Activated CD4-positive, alpha-beta T cell treated with anti-CD3 and anti-CD28 coated beads, Interleukin-2, amount 50 U/mL, for 16 hours (primary cell): ENCODE measurements around the gene GSTK1.
"Not testable (repeated sequence)": the region's sequence is repeated elsewhere in the genome, so short reads cannot be mapped to it uniquely, and the experiment has no call there.

Experiments used
- DNase-seq: peaks from one replicate; pipeline ENCODE4 v3.0.0-alpha.2; 2020

Gene GSTK1

GRCh38 chr7:143279186-143280098 lies 16.2 kb downstream of the GSTK1 start:
- no peak for DNase-seq

- DNase-seq, result no peak
These were observed 16.9 kb downstream of the GSTK1 start for GRCh38 chr7:143280160-143280559.

- DNase-seq, result no peak
These were observed 17.3 kb downstream of the GSTK1 start for GRCh38 chr7:143280566-143280965.

GRCh38 chr7:143281529-143281928 lies 18.3 kb downstream of the GSTK1 start:
- no peak for DNase-seq

GRCh38 chr7:143282124-143282523 lies 18.9 kb downstream of the GSTK1 start:
- no peak for DNase-seq

GRCh38 chr7:143283381-143283780 lies 20.1 kb downstream of the GSTK1 start:
- no peak for DNase-seq

GRCh38 chr7:143284591-143285469 lies 21.6 kb downstream of the GSTK1 start, which contains the start of gene TMEM139:
Gene TMEM139 (plus strand): TSS chr7:143284958. CDS start chr7:143285958, 1,000 bp downstream.
- no peak for DNase-seq

GRCh38 chr7:143285470-143285778 lies 22.2 kb downstream of the GSTK1 start:
- DNase-seq, result no peak

- DNase-seq, result no peak
These were observed 22.7 kb downstream of the GSTK1 start for GRCh38 chr7:143285806-143286521.

GRCh38 chr7:143286522-143286890 lies 23.3 kb downstream of the GSTK1 start:
- no peak for DNase-seq

GRCh38 chr7:143287339-143287934 lies 24.2 kb downstream of the GSTK1 start:
- DNase-seq, result no peak

GRCh38 chr7:143287935-143288826 lies 24.9 kb downstream of the GSTK1 start, which contains the start of gene CASP2:
Gene CASP2 (plus strand): TSS chr7:143288351. CDS start chr7:143288456, 105 bp downstream.
- DNase-seq, result peak; percentile 99

GRCh38 chr7:143288836-143289235 lies 25.6 kb downstream of the GSTK1 start:
- no peak for DNase-seq

- DNase-seq, result no peak
These were observed 26.2 kb downstream of the GSTK1 start for GRCh38 chr7:143289421-143289820.

GRCh38 chr7:143289888-143290287 lies 26.6 kb downstream of the GSTK1 start:
- DNase-seq, result not testable (repeated sequence)

- DNase-seq, result no peak
These were observed 27.1 kb downstream of the GSTK1 start for GRCh38 chr7:143290293-143290692.

- no peak for DNase-seq
These were observed 29.6 kb downstream of the GSTK1 start for GRCh38 chr7:143292876-143293275.

GRCh38 chr7:143295870-143296269 lies 32.6 kb downstream of the GSTK1 start:
- DNase-seq, result no peak

GRCh38 chr7:143296686-143297085 lies 33.4 kb downstream of the GSTK1 start:
- DNase-seq, result no peak

- DNase-seq, result no peak
These were observed 36.1 kb downstream of the GSTK1 start for GRCh38 chr7:143299346-143299745.

- peak; percentile 56 for DNase-seq
These were observed 36.6 kb downstream of the GSTK1 start for GRCh38 chr7:143299840-143300239.
